ENCODE measurements around the gene LCA5. TPM values are rescaled to one million over a fixed set of nuclear protein-coding genes. Genes with fewer than 3 reads are reported as not detected.

Gene LCA5
- total RNA-seq, 1 donor from 2014 or later, result 13.2 TPM

DNA sequence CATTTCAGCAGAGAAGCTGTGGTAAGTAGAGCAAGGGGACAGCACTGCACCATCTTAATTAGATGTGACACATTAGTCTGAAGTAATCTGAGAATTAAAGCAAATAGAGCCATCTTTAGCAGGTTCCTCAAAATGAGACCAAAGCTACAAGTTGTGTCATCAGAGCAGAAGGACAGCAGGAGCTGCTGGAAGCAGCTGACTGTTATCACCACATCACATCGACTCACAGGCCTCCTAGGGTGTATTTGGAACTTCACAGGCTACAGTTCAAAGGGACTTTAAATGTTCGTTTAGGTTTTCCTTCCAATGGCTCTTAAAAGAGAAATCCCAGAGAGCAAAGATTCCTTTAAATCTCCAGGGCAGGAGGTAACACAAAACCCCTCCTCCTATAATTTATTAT is 69.5 kb downstream of the LCA5 start:
- no peaks in the 10 kb centered on the region for H3F3A ChIP-seq (ENCODE audit: low read depth)
- H3K27me3 ChIP-seq, result no peaks in the 10 kb centered on the region
- H3K4me1 ChIP-seq, result peaks cover 9% of the 10 kb centered on the region
- Mint-ChIP-seq H3K4me1 (peaks cover 14% of the 10 kb centered on the region), H3K9me3 (no peaks in the 10 kb centered on the region), H3K4me3 (no peak overlapping the region), H3K36me3 (no peaks in the 10 kb centered on the region), H3K27me3 (ENCODE audit: insufficient read depth, low read depth) (no peaks in the 10 kb centered on the region), H3K27ac (peak overlapping the region; percentile 55)
- H3K9ac ChIP-seq, result no peak overlapping the region
- no peak overlapping the region for H3K4me2 ChIP-seq
- peak overlapping the region; percentile 15 for H2AFZ ChIP-seq (replicated peaks)
- TF ChIP-seq, protein P1, sequence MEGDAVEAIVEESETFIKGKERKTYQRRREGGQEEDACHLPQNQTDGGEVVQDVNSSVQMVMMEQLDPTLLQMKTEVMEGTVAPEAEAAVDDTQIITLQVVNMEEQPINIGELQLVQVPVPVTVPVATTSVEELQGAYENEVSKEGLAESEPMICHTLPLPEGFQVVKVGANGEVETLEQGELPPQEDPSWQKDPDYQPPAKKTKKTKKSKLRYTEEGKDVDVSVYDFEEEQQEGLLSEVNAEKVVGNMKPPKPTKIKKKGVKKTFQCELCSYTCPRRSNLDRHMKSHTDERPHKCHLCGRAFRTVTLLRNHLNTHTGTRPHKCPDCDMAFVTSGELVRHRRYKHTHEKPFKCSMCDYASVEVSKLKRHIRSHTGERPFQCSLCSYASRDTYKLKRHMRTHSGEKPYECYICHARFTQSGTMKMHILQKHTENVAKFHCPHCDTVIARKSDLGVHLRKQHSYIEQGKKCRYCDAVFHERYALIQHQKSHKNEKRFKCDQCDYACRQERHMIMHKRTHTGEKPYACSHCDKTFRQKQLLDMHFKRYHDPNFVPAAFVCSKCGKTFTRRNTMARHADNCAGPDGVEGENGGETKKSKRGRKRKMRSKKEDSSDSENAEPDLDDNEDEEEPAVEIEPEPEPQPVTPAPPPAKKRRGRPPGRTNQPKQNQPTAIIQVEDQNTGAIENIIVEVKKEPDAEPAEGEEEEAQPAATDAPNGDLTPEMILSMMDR (IDR thresholded peaks at IDR 0.05), result no peak
- TF ChIP-seq EZH2phosphoT487 (IDR thresholded peaks at IDR 0.05), result no peak
- TF ChIP-seq EZH2 (IDR thresholded peaks at IDR 0.05), result no peak
- H3K9me3 ChIP-seq (ENCODE audit: low read depth), result no peaks in the 10 kb centered on the region
- H4K20me1 ChIP-seq (ENCODE audit: low read depth), result no peaks in the 10 kb centered on the region
- H3K36me3 ChIP-seq, result no peaks in the 10 kb centered on the region
- H3K27ac ChIP-seq, result no peak overlapping the region
- DNase-seq (ENCODE audit: low spot score), result peak; percentile 6
- H3K4me3 ChIP-seq, result no peak overlapping the region
- no peaks in the 10 kb centered on the region for H3K79me2 ChIP-seq (ENCODE audit: low read depth)

DNA sequence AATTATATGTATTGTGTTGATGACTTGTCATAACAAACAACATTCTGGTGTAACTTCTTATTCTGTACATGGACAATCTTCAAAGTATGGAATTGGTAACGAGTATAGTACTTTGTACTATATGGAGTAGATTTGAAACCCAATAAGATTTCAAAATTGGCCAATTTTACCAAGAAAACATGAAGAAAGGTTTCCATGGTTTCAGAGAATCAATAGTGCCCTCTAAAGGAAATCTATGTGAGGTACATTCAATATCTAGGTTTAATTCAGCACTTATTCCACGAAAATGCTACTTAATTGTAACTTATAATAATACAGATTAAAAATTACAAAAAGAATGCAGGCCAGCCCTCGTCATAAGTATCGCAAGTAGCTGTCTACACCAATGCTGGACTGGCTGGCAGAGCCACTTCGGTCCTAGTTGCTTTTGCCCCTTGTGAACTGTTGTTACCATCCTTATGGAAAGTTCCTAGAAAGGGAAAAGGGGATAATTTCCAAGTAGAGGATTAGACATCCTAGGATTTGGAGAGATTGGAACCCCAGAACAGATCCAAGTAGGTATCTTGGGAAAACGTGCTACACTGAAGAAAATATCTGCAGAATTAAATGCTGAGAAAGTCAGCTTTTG is 70.9 kb downstream of the LCA5 start:
- Mint-ChIP-seq H3K36me3 (no peaks in the 10 kb centered on the region), H3K4me3 (no peak overlapping the region), H3K4me1 (peaks cover 14% of the 10 kb centered on the region), H3K9me3 (no peaks in the 10 kb centered on the region), H3K27ac (no peak overlapping the region), H3K27me3 (ENCODE audit: insufficient read depth, low read depth) (peaks cover 2% of the 10 kb centered on the region)
- Histone ChIP-seq H3K79me2 (ENCODE audit: low read depth) (no peaks in the 10 kb centered on the region), H3K4me1 (peaks cover 9% of the 10 kb centered on the region), H2AFZ (replicated peaks) (peak overlapping the region; percentile 3), H3K36me3 (no peaks in the 10 kb centered on the region), H3K27ac (no peak overlapping the region), H3K9ac (no peak overlapping the region), H3K4me3 (no peak overlapping the region), H4K20me1 (ENCODE audit: low read depth) (no peaks in the 10 kb centered on the region), H3K9me3 (ENCODE audit: low read depth) (no peaks in the 10 kb centered on the region), H3K27me3 (no peaks in the 10 kb centered on the region), H3F3A (ENCODE audit: low read depth) (no peaks in the 10 kb centered on the region), H3K4me2 (no peak overlapping the region)
- no peak for TF ChIP-seq EZH2 (IDR thresholded peaks at IDR 0.05)
- no peak for TF ChIP-seq EZH2phosphoT487 (IDR thresholded peaks at IDR 0.05)
- TF ChIP-seq, protein P1 (IDR thresholded peaks at IDR 0.05), result peak; percentile 77
- peak; percentile 6 for DNase-seq (ENCODE audit: low spot score)

DNA sequence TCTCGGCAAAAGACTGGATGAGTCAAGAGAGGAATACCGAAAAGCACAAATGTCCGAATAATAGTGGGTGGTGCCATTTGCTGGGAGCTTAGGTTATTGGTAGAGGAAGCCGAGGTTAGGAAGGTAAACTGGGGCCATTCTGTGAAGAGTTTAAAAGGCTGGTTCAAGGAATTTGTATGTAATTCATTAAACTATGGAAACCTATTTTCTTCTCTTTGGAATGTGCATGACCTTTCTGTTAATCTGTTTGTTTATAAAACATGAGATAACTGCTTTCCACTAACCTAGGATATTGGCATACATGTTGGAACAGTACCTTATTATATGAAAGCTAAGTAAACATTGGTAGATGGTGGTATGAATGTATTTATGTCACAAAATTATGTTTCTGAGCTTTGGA is 71.8 kb downstream of the LCA5 start:
- no peaks in the 10 kb centered on the region for H3K9me3 Mint-ChIP-seq

More for the DNA sequence above, 71.8 kb downstream of the LCA5 start:
- Histone ChIP-seq H2AFZ (replicated peaks) (peak overlapping the region; percentile 32), H3K4me3 (no peak overlapping the region), H3K27me3 (no peaks in the 10 kb centered on the region), H3K4me1 (peaks cover 9% of the 10 kb centered on the region), H3K79me2 (ENCODE audit: low read depth) (no peaks in the 10 kb centered on the region), H3K9ac (no peak overlapping the region), H3K36me3 (no peaks in the 10 kb centered on the region), H3K27ac (no peak overlapping the region), H4K20me1 (ENCODE audit: low read depth) (no peaks in the 10 kb centered on the region), H3K9me3 (ENCODE audit: low read depth) (no peaks in the 10 kb centered on the region), H3F3A (ENCODE audit: low read depth) (no peaks in the 10 kb centered on the region), H3K4me2 (no peak overlapping the region)
- peaks cover 14% of the 10 kb centered on the region for H3K4me1 Mint-ChIP-seq
- H3K27ac Mint-ChIP-seq, result no peak overlapping the region
- TF ChIP-seq, protein P1 (IDR thresholded peaks at IDR 0.05), result no peak
- TF ChIP-seq EZH2phosphoT487 (IDR thresholded peaks at IDR 0.05), result no peak
- TF ChIP-seq EZH2 (IDR thresholded peaks at IDR 0.05), result no peak
- peaks cover 2% of the 10 kb centered on the region for H3K27me3 Mint-ChIP-seq (ENCODE audit: insufficient read depth, low read depth)
- DNase-seq (ENCODE audit: low spot score), result no peak
- H3K36me3 Mint-ChIP-seq, result no peaks in the 10 kb centered on the region
- H3K4me3 Mint-ChIP-seq, result no peak overlapping the region
